ENCODE measurements around the gene CNTN1. TPM values are rescaled to one million over a fixed set of nuclear protein-coding genes. Genes with fewer than 3 reads are reported as not detected.

Gene CNTN1
- total and polyA plus RNA-seq, 2 of the 8 experiments (the other 6 are each of a cell fraction or from before 2014, with no cell fraction given), result 7.2 to 21.8 TPM

- Histone ChIP-seq H3K18ac (ENCODE audit: extremely low read depth, low read length) (no peak overlapping the region; the same call in 1 of the 2 replicates), H2AFZ (ENCODE audit: low read length) (peak overlapping the region; percentile 97), H2BK20ac (ENCODE audit: low read length) (no peak overlapping the region), H3K14ac (ENCODE audit: insufficient read length) (no peak overlapping the region), H3K9me3 (ENCODE audit: insufficient read depth in 2 of 2, low read depth in 1 of 2, low read length in 1 of 2) (no peaks in the 10 kb centered on the region), H3K23ac (ENCODE audit: insufficient read length) (no peak overlapping the region), H3K23me2 (ENCODE audit: low read depth, low read length) (peaks cover 14% of the 10 kb centered on the region), H3K4me3 (ENCODE audit: extremely low read depth in 1 of 4, insufficient read depth in 2 of 4, low read depth in 3 of 4, low read length in 4 of 4) (peak overlapping the region; percentile 44 to 81 (median 64)), H2AK5ac (ENCODE audit: low read depth, low read length) (no peak overlapping the region), H4K5ac (ENCODE audit: insufficient read length, low read depth, low read length) (no peak overlapping the region), H2BK5ac (ENCODE audit: low read depth, low read length) (no peak overlapping the region), H4K8ac (ENCODE audit: extremely low read depth, insufficient read depth, low read length) (no peak overlapping the region), H3K79me1 (ENCODE audit: low read depth, low read length) (no peaks in the 10 kb centered on the region), H3K9ac (replicated peaks in 1 of 4; ENCODE audit: extremely low read depth in 1 of 4, low read depth in 3 of 4, low read length in 3 of 4) (peak overlapping the region in 2 of 4 experiments; percentile 17 to 53; a peak in 3 of 7 replicates), H3K56ac (replicated peaks; ENCODE audit: insufficient read length, low read depth, low read length) (no peak overlapping the region), H3K27me3 (replicated peaks in 1 of 4; ENCODE audit: control insufficient read depth in 3 of 4, extremely low read depth in 1 of 4, insufficient read depth in 3 of 4, low read length in 3 of 4) (peaks cover 0 to 2% (median 0%) of the 10 kb centered on the region in 4 experiments; a peak in 1 of 7 replicates), H4K91ac (replicated peaks; ENCODE audit: insufficient read length, low read length) (no peak overlapping the region), H3K4ac (replicated peaks; ENCODE audit: insufficient read length, low read depth, low read length) (no peak overlapping the region), H3K36me3 (ENCODE audit: control insufficient read depth in 2 of 4, insufficient read depth in 4 of 4, low read length in 3 of 4) (no peaks in the 10 kb centered on the region), H2BK15ac (ENCODE audit: low read length) (no peak overlapping the region), H4K20me1 (replicated peaks in 1 of 2; ENCODE audit: control insufficient read depth in 1 of 2, insufficient read depth in 2 of 2, low read length in 2 of 2) (no peaks in the 10 kb centered on the region), H2BK12ac (ENCODE audit: low read depth, low read length) (no peak overlapping the region), H3K4me1 (replicated peaks in 1 of 4; ENCODE audit: control insufficient read depth in 3 of 4, insufficient read depth in 4 of 4, low read length in 3 of 4) (peaks cover 0 to 2% (median 0%) of the 10 kb centered on the region in 4 experiments; a peak in 2 of 7 replicates), H2BK120ac (replicated peaks; ENCODE audit: low read depth, low read length) (no peak overlapping the region), H3K79me2 (ENCODE audit: control insufficient read depth in 1 of 2, insufficient read depth in 2 of 2, low read length in 2 of 2) (no peaks in the 10 kb centered on the region), H3K4me2 (ENCODE audit: insufficient read depth in 1 of 2, low read depth in 2 of 2, low read length in 2 of 2) (peak overlapping the region; percentile 96 to 98), H3K27ac (ENCODE audit: low read depth, low read length) (no peak overlapping the region)
- CTCF ChIA-PET (ENCODE audit: partially characterized antibody), result no interaction called here
- peak in 1 of 2 experiments; percentile 60 for DNase-seq (ENCODE audit: low read depth in 1 of 2, low spot score in 2 of 2)
- TF ChIP-seq SAP30 (IDR thresholded peaks at IDR 0.05; ENCODE audit: insufficient read depth, insufficient replicate concordance, low read length) (peak; percentile 48), EZH2 (IDR thresholded peaks at IDR 0.05; ENCODE audit: low read depth, low read length, severe bottlenecking) (peak; percentile 28), CEBPB (IDR thresholded peaks at IDR 0.05; ENCODE audit: low read depth, low read length) (no peak), SIN3A (conservative IDR thresholded peaks at IDR 0.05 in 1 of 2, IDR thresholded peaks at IDR 0.05 in 1 of 2; ENCODE audit: low read depth in 1 of 2, low read length in 2 of 2) (0 out of 4 replicates have a peak, but pooled peaks of 1 of the 2 experiments have one; percentile 35), E2F6 (IDR thresholded peaks at IDR 0.05) (peak; percentile 52; the same call in 1 of the 2 replicates), ASH2L (IDR thresholded peaks at IDR 0.05; ENCODE audit: low read length) (peak; percentile 34), RFX5 (IDR thresholded peaks at IDR 0.05; ENCODE audit: borderline replicate concordance, low read depth, low read length) (no peak)
- WGBS, 2 experiments (ENCODE audit: extremely low coverage in 1 of 2, insufficient coverage in 1 of 2, insufficient read length in 1 of 2, insufficient replicate concordance in 2 of 2, low coverage in 1 of 2, low lambda C conversion rate in 2 of 2, missing lambda C conversion rate in 1 of 2), result 3% methylated on average over 21 of the region's 24 CpGs; no CpG with 5 or more reads in 1 of the 2 experiments
- FAIRE-seq, result no peak
- POLR2A ChIA-PET (ENCODE audit: partially characterized antibody), result no interaction called here
Measured at GRCh38 chr12:40693207-40693821, 1.1 kb downstream of the CNTN1 start.

Data from H1 (cell line).